ENCODE measurements around the gene RAI1.

DNA sequence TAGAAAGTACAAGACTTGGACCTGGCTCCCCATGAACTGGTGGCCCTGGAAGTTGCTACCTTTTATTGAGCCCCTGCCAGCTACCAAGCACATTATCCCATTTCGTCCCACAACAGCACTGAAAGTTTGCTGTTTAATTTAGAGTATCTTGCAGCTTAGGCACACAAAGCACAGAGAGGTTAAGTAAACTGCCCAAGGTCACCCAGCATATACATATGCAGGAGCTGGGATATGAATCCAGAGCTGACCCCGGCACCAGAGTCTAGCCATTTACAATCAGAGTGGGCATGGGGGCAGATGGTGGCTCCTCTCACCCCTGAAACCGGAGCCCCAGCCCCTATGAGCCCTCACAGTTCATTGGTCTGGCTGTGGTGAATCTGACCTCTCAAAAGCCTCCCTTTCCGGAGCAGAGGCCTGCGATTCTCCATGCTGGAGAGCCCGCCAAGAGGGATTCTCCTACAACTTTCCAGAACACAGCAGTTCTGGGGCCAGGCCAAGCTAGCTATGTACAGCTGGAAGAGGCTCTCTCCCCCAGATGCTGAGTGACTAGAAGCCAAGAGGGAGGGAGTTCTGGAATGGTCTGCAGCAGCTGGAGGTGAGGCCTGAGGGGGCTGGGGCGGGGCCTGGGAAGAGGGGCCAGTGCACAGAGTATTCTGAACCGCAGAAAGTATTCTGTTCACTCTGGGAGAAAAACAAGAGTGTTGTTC lies 97.2 kb downstream of the RAI1 start:
- TF ChIP-seq, protein P1, sequence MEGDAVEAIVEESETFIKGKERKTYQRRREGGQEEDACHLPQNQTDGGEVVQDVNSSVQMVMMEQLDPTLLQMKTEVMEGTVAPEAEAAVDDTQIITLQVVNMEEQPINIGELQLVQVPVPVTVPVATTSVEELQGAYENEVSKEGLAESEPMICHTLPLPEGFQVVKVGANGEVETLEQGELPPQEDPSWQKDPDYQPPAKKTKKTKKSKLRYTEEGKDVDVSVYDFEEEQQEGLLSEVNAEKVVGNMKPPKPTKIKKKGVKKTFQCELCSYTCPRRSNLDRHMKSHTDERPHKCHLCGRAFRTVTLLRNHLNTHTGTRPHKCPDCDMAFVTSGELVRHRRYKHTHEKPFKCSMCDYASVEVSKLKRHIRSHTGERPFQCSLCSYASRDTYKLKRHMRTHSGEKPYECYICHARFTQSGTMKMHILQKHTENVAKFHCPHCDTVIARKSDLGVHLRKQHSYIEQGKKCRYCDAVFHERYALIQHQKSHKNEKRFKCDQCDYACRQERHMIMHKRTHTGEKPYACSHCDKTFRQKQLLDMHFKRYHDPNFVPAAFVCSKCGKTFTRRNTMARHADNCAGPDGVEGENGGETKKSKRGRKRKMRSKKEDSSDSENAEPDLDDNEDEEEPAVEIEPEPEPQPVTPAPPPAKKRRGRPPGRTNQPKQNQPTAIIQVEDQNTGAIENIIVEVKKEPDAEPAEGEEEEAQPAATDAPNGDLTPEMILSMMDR (IDR thresholded peaks at IDR 0.05) = no peak
- TF ChIP-seq POLR2AphosphoS5 (IDR thresholded peaks at IDR 0.05) = no peak
- no peak for TF ChIP-seq EP300 (IDR thresholded peaks at IDR 0.05)

Measured in suprapubic skin (tissue), 4 donors.